SK-N-SH (cell line): Measurements from ENCODE around the gene SNX20. TPM values are rescaled to one million over a fixed set of nuclear protein-coding genes. Genes with fewer than 3 reads are reported as not detected.

Source experiments
- CTCF ChIA-PET: fragments of 300-600, 350-600 bp; formaldehyde crosslinking; extraction: SDS; loops from one replicate; lab custom pipeline; 2021; lab: Yijun Ruan, JAX
- POLR2A ChIA-PET: fragments of 350-600 bp; sonication (Branson Sonifier 250); formaldehyde crosslinking; extraction: SDS; loops from one replicate; lab custom pipeline; 2020; ENCODE audit warnings: antibody characterized with exemption, inconsistent platforms; lab: Yijun Ruan, JAX
- DNase-seq: peaks from one replicate; pipeline ENCODE4 v3.0.0; 2012
- H2AFZ ChIP-seq: fragments of 200-600 bp; sonication (generic); 2 replicates; pipeline ENCODE4 v1.8.1; 2016; ENCODE audit warnings: antibody characterized with exemption, mild to moderate bottlenecking, low read depth
- H3F3A ChIP-seq: fragments of 200-600 bp; sonication (generic); replicated peaks from 2 replicates; pipeline ENCODE3; 2016; ENCODE audit warnings: antibody characterized with exemption, mild to moderate bottlenecking; ENCODE audit not compliant: insufficient read depth
- H3K27ac ChIP-seq, 2 experiments: fragments of 200-500 bp in 1 of 2; fragments of 200-600 bp in 1 of 2; sonication (Bioruptor generic) in 1 of 2; sonication (generic), shearing (Covaris generic) in 1 of 2; 2 replicates each; pipeline versions ENCODE4 v1.5.1 to v1.6.1; 2014 to 2016; ENCODE audit warnings: low read depth in 2 of 2, inconsistent platforms in 1 of 2, low read length in 1 of 2, mild to moderate bottlenecking in 1 of 2, mixed read lengths in 1 of 2
- H3K27me3 ChIP-seq: fragments of 200-600 bp; sonication (generic), shearing (Covaris generic); 2 replicates; pipeline ENCODE4 v1.6.1; 2016; ENCODE audit warnings: mixed run types; ENCODE audit not compliant: insufficient read depth
- H3K36me3 ChIP-seq, 2 experiments: fragments of 200-500 bp in 1 of 2; fragments of 200-600 bp in 1 of 2; sonication (Bioruptor generic) in 1 of 2; sonication (generic) in 1 of 2; replicated peaks in 1 of 2; 2 replicates each; pipeline versions ENCODE3 to v1.5.1; 2014 to 2016; ENCODE audit warnings: low read length in 1 of 2, mild to moderate bottlenecking in 1 of 2; ENCODE audit not compliant: insufficient read depth in 2 of 2, control insufficient read depth in 1 of 2
- H3K4me1 ChIP-seq, 2 experiments: fragments of 200-500 bp in 1 of 2; fragments of 200-600 bp in 1 of 2; sonication (Bioruptor generic) in 1 of 2; sonication (generic), shearing (Covaris generic) in 1 of 2; 2 replicates each; pipeline versions ENCODE4 v1.5.1 to v1.6.1; 2014 to 2016; ENCODE audit warnings: low read depth in 1 of 2, low read length in 1 of 2, mixed run types in 1 of 2; ENCODE audit not compliant: insufficient read depth in 2 of 2, control insufficient read depth in 1 of 2
- H3K4me2 ChIP-seq: fragments of 200-600 bp; sonication (generic), shearing (Covaris generic); 2 replicates; pipeline ENCODE4 v1.6.1; 2017; ENCODE audit warnings: mixed run types
- H3K4me3 ChIP-seq, 2 experiments: fragments of 200-500 bp in 1 of 2; fragments of 200-600 bp in 1 of 2; sonication (Bioruptor generic) in 1 of 2; sonication (generic), shearing (Covaris generic) in 1 of 2; 2 replicates each; pipeline versions ENCODE4 v1.5.1 to v1.8.1; 2014 to 2016; ENCODE audit warnings: low read depth in 2 of 2, inconsistent platforms in 1 of 2, low read length in 1 of 2, mild to moderate bottlenecking in 1 of 2, mixed read lengths in 1 of 2, moderate library complexity in 1 of 2
- H3K79me2 ChIP-seq: fragments of 200-600 bp; sonication (generic); 2 replicates; pipeline ENCODE4 v1.8.1; 2017; ENCODE audit warnings: mild to moderate bottlenecking; ENCODE audit not compliant: insufficient read depth
- H3K9ac ChIP-seq: fragments of 200-600 bp; sonication (generic); 2 replicates; pipeline ENCODE4 v1.6.1; 2017; ENCODE audit warnings: mixed run types
- H3K9me2 ChIP-seq: fragments of 200-600 bp; sonication (generic); 2 replicates; pipeline ENCODE4 v1.6.1; 2017; ENCODE audit warnings: mixed run types
- H3K9me3 ChIP-seq: fragments of 200-600 bp; sonication (generic); 2 replicates; pipeline ENCODE4 v1.6.1; 2017; ENCODE audit warnings: mixed run types, mild to moderate bottlenecking, moderate library complexity
- H4K20me1 ChIP-seq: fragments of 200-600 bp; sonication (generic); 2 replicates; pipeline ENCODE4 v1.6.1; 2017; ENCODE audit warnings: mild to moderate bottlenecking, mixed run types; ENCODE audit not compliant: insufficient read depth
- CHD2 ChIP-seq: fragments of 150-350 bp; IDR thresholded peaks from 2 replicates; pipeline ENCODE4 v1.6.1; 2018; ENCODE audit warnings: low read length; ENCODE audit not compliant: partially characterized antibody
- EP300 ChIP-seq, 2 experiments: IDR thresholded peaks; 2 replicates each; pipeline versions ENCODE4 v1.4.0 to v1.6.1; 2012; ENCODE audit warnings: borderline replicate concordance in 1 of 2, low read depth in 1 of 2, low read length in 1 of 2
- EZH2phosphoT487 ChIP-seq: fragments of 200-600 bp; sonication (generic); IDR thresholded peaks from 2 replicates; pipeline ENCODE4 v1.6.1; 2017; ENCODE audit warnings: low read depth, mixed run types, mild to moderate bottlenecking, antibody characterized with exemption, moderate library complexity, borderline replicate concordance
- FOXM1 ChIP-seq: IDR thresholded peaks from 2 replicates; pipeline ENCODE4 v1.4.0; 2012; ENCODE audit warnings: low read depth, mild to moderate bottlenecking
- GABPA ChIP-seq: IDR thresholded peaks from 2 replicates; pipeline ENCODE4 v1.4.0; 2012; ENCODE audit warnings: low read depth, mild to moderate bottlenecking
- GATA2 ChIP-seq: sonication (generic); formaldehyde crosslinking; IDR thresholded peaks from 2 replicates; pipeline ENCODE4 v1.5.0; 2020; ENCODE audit warnings: mild to moderate bottlenecking, missing genetic modification reagents
- JUND ChIP-seq: IDR thresholded peaks from 2 replicates; pipeline ENCODE4 v1.4.0; 2012
- MAX ChIP-seq: IDR thresholded peaks from 2 replicates; pipeline ENCODE4 v1.4.0; 2012; ENCODE audit warnings: low read depth
- MEF2A ChIP-seq: IDR thresholded peaks from 2 replicates; pipeline ENCODE4 v1.4.0; 2012; ENCODE audit warnings: low read depth, borderline replicate concordance
- NRF1 ChIP-seq: IDR thresholded peaks from 2 replicates; pipeline ENCODE4 v1.6.1; 2012; ENCODE audit warnings: low read depth, mild to moderate bottlenecking, low read length
- PBX3 ChIP-seq: IDR thresholded peaks from 2 replicates; pipeline ENCODE4; 2012
- RCOR1 ChIP-seq: fragments of 150-350 bp; IDR thresholded peaks from 2 replicates; pipeline ENCODE4 v1.6.1; 2017; ENCODE audit warnings: antibody characterized with exemption, low read length
- REST ChIP-seq: IDR thresholded peaks from 2 replicates; pipeline ENCODE4 v1.6.1; 2012; ENCODE audit warnings: mild to moderate bottlenecking, low read depth, low read length, moderate library complexity
- SIN3A ChIP-seq: IDR thresholded peaks from 2 replicates; pipeline ENCODE4 v1.6.1; 2012; ENCODE audit warnings: low read depth, mild to moderate bottlenecking, low read length, moderate library complexity, borderline replicate concordance
- SMC3 ChIP-seq: IDR thresholded peaks from 2 replicates; pipeline ENCODE4 v1.6.1; 2012; ENCODE audit warnings: low read depth, low read length, improper control_type of control experiment
- TAF1 ChIP-seq: IDR thresholded peaks from 2 replicates; pipeline ENCODE4 v1.6.1; 2012; ENCODE audit warnings: low read depth, mild to moderate bottlenecking, low read length, moderate library complexity, borderline replicate concordance
- TEAD4 ChIP-seq: IDR thresholded peaks from 2 replicates; pipeline ENCODE4 v1.4.0; 2012; ENCODE audit warnings: mild to moderate bottlenecking, borderline replicate concordance; ENCODE audit not compliant: insufficient read depth
- USF1 ChIP-seq: IDR thresholded peaks from 2 replicates; pipeline ENCODE4 v1.4.0; 2012; ENCODE audit warnings: low read depth, borderline replicate concordance
- WGBS: methylation state at CpG from one replicate; pipeline ENCODE4 v1.1.6; 2017; ENCODE audit warnings: low lambda C conversion rate; 5-methylcytosine and 5-hydroxymethylcytosine counted together
- polyA plus RNA-seq, 3 experiments: library from polyadenylated mRNA; depleted of rRNA; stranded (reverse); fragments of >200 nt; gene quantifications; 2 replicates each; pipeline ENCODE4 v1.2.3, GENCODE V29; 2012

Gene SNX20
- polyA plus RNA-seq, 1 of the 3 experiments (the other 2 are of a cell fraction), result not detected

GRCh38 chr16:50717494-50717893 lies 36.4 kb upstream of the SNX20 start (continued):
- TF ChIP-seq PBX3 (no peak), MEF2A (no peak), JUND (no peak), GATA2 (CRISPR knock-in tag) (no peak), USF1 (no peak), EP300 (IDR thresholded peaks at IDR 0.05; ENCODE audit: borderline replicate concordance in 1 of 2, low read depth in 1 of 2, low read length in 1 of 2) (no peak)

GRCh38 chr16:50717091-50717490 lies 36.0 kb upstream of the SNX20 start:
- TF ChIP-seq PBX3, result no peak
- no peak for TF ChIP-seq TEAD4

GRCh38 chr16:50712956-50713355 lies 31.8 kb upstream of the SNX20 start:
- H3K4me3 ChIP-seq, result no peak overlapping the region
- no peak overlapping the region for H2AFZ ChIP-seq
- no peak overlapping the region for H3K9ac ChIP-seq
- no peaks in the 10 kb centered on the region for H3K9me2 ChIP-seq
- no peaks in the 10 kb centered on the region for H3F3A ChIP-seq
- no peak overlapping the region for H3K4me2 ChIP-seq
- H3K27me3 ChIP-seq, result no peaks in the 10 kb centered on the region
- 76% methylated on average over 3 of the region's 4 CpGs for WGBS
- peaks cover 0 to 40% of the 10 kb centered on the region in 2 experiments; a peak in 1 of 4 replicates for H3K4me1 ChIP-seq
- ChIA-PET CTCF (interaction anchor here (2.4 kb wide), 1 partner anchor 47 kb away, joined by 7 read pairs; no protein-coding TSS in a partner anchor), POLR2A (no interaction called here)
- DNase-seq, result no peak
- no peaks in the 10 kb centered on the region for H3K79me2 ChIP-seq
- H3K36me3 ChIP-seq, result no peaks in the 10 kb centered on the region
- H3K9me3 ChIP-seq, result no peaks in the 10 kb centered on the region
- no peak overlapping the region for H3K27ac ChIP-seq
- no peaks in the 10 kb centered on the region for H4K20me1 ChIP-seq
- TF ChIP-seq CHD2, result no peak
- no peak for TF ChIP-seq REST
- TF ChIP-seq EZH2phosphoT487, result no peak
- no peak for TF ChIP-seq MAX
- no peak for TF ChIP-seq EP300 (IDR thresholded peaks at IDR 0.05; ENCODE audit: borderline replicate concordance in 1 of 2, low read depth in 1 of 2, low read length in 1 of 2)
- TF ChIP-seq SMC3, result no peak
- TF ChIP-seq FOXM1, result no peak
- TF ChIP-seq SIN3A, result no peak
- TF ChIP-seq MEF2A, result no peak
- TF ChIP-seq NRF1, result no peak
- no peak for TF ChIP-seq GABPA
- TF ChIP-seq TAF1, result no peak
- no peak for TF ChIP-seq RCOR1

More at GRCh38 chr16:50717091-50717490, 36.0 kb upstream of the SNX20 start:
- Histone ChIP-seq H3K36me3 (no peaks in the 10 kb centered on the region), H4K20me1 (no peaks in the 10 kb centered on the region), H3K9me3 (no peaks in the 10 kb centered on the region), H3K27ac (no peak overlapping the region), H3K79me2 (no peaks in the 10 kb centered on the region), H3K4me3 (no peak overlapping the region), H3K9ac (no peak overlapping the region), H3K27me3 (no peaks in the 10 kb centered on the region), H3K4me1 (peaks cover 0 to 15% of the 10 kb centered on the region in 2 experiments; a peak in 1 of 4 replicates), H3K4me2 (no peak overlapping the region), H3K9me2 (no peaks in the 10 kb centered on the region), H2AFZ (no peak overlapping the region), H3F3A (no peaks in the 10 kb centered on the region)
- DNase-seq, result no peak
- POLR2A ChIA-PET, result no interaction called here
- CTCF ChIA-PET, result interaction anchor here (0.6 to 1.3 kb wide), 3 partner anchors 10 to 52 kb away, joined by 3 to 6 read pairs (median 3); no protein-coding TSS in a partner anchor
- WGBS, result 39% methylated on average over 3 of the region's 4 CpGs
